ENCODE measurements around the gene DDI2. TPM values are rescaled to one million over a fixed set of nuclear protein-coding genes. Genes with fewer than 3 reads are reported as not detected.

DDI2 gene
- total RNA-seq, 2 experiments from 2014 or later: 23.5 to 40.8 TPM

- Histone ChIP-seq H3K4me2 (ENCODE audit: low read length) (peak overlapping the region; percentile 77), H3K4me3 (ENCODE audit: low read depth, low read length, poor library complexity, severe bottlenecking) (peak overlapping the region; percentile 51), H3K36me3 (ENCODE audit: insufficient read depth, low read length) (peaks cover 49% of the 10 kb centered on the region), H3K4me1 (ENCODE audit: insufficient read depth, low read length, poor library complexity, severe bottlenecking) (peaks cover 39% of the 10 kb centered on the region), H3K27ac (ENCODE audit: low read depth, low read length, poor library complexity, severe bottlenecking) (peak overlapping the region; percentile 94), H2AFZ (ENCODE audit: low read length) (peak overlapping the region; percentile 32; the same call in 1 of the 2 replicates), H3K79me2 (ENCODE audit: insufficient read depth, low read depth, low read length) (no peaks in the 10 kb centered on the region), H3K9me3 (ENCODE audit: low read length) (no peaks in the 10 kb centered on the region), H4K20me1 (ENCODE audit: insufficient read depth, low read length) (no peaks in the 10 kb centered on the region), H3K9me2 (ENCODE audit: insufficient read depth, low read length) (no peaks in the 10 kb centered on the region)
- TF ChIP-seq EZH2phosphoT487 (IDR thresholded peaks at IDR 0.05; ENCODE audit: borderline replicate concordance, low read depth, low read length) (no peak), CTCF (conservative IDR thresholded peaks at IDR 0.05; ENCODE audit: low read length) (no peak)
- no TSS peak for BruUV-seq (replicated peaks)
- POLR2A ChIA-PET: interaction anchor here (0.6 to 2.0 kb wide), 5 partner anchors 8 to 263 kb away, joined by 3 to 11 read pairs (median 4); no protein-coding TSS in a partner anchor
- no peak for DNase-seq (ENCODE audit: low spot score)
- intact Hi-C loops (cut with micrococcal nuclease; ENCODE audit: unreplicated experiment): loop anchor here (1.0 kb wide), 1 partner anchor 47 kb away; no protein-coding TSS in a partner anchor
- CTCF ChIA-PET (ENCODE audit: unreplicated experiment): no interaction called here
These were observed 46.4 kb upstream of the DDI2 start for GRCh38 chr1:15570861-15571260.

- BruUV-seq (replicated peaks): no TSS peak
- Histone ChIP-seq H3K36me3 (ENCODE audit: insufficient read depth, low read length) (peaks cover 45% of the 10 kb centered on the region), H3K27ac (ENCODE audit: low read depth, low read length, poor library complexity, severe bottlenecking) (peak overlapping the region; percentile 94), H2AFZ (ENCODE audit: low read length) (peak overlapping the region; percentile 32; the same call in 1 of the 2 replicates), H3K4me1 (ENCODE audit: insufficient read depth, low read length, poor library complexity, severe bottlenecking) (peaks cover 39% of the 10 kb centered on the region), H3K9me3 (ENCODE audit: low read length) (no peaks in the 10 kb centered on the region), H4K20me1 (ENCODE audit: insufficient read depth, low read length) (no peaks in the 10 kb centered on the region), H3K9me2 (ENCODE audit: insufficient read depth, low read length) (no peaks in the 10 kb centered on the region), H3K79me2 (ENCODE audit: insufficient read depth, low read depth, low read length) (no peaks in the 10 kb centered on the region), H3K4me3 (ENCODE audit: low read depth, low read length, poor library complexity, severe bottlenecking) (peak overlapping the region; percentile 51), H3K4me2 (ENCODE audit: low read length) (peak overlapping the region; percentile 77)
- CTCF ChIA-PET (ENCODE audit: unreplicated experiment): no interaction called here
- TF ChIP-seq CTCF (conservative IDR thresholded peaks at IDR 0.05; ENCODE audit: low read length): no peak
- no peak for TF ChIP-seq EZH2phosphoT487 (IDR thresholded peaks at IDR 0.05; ENCODE audit: borderline replicate concordance, low read depth, low read length)
- intact Hi-C loops (cut with micrococcal nuclease; ENCODE audit: unreplicated experiment): loop anchor here (1.0 kb wide), 1 partner anchor 47 kb away; no protein-coding TSS in a partner anchor
- POLR2A ChIA-PET: interaction anchor here (0.6 to 2.0 kb wide), 7 partner anchors 10 to 878 kb away, joined by 3 to 11 read pairs (median 5); no protein-coding TSS in a partner anchor
- peak; percentile 55 for DNase-seq (ENCODE audit: low spot score)
These were observed 46.0 kb upstream of the DDI2 start for GRCh38 chr1:15571266-15571665.

- Histone ChIP-seq H3K9me2 (ENCODE audit: insufficient read depth, low read length) (no peaks in the 10 kb centered on the region), H4K20me1 (ENCODE audit: insufficient read depth, low read length) (no peaks in the 10 kb centered on the region), H2AFZ (ENCODE audit: low read length) (no peak overlapping the region), H3K9me3 (ENCODE audit: low read length) (no peaks in the 10 kb centered on the region), H3K27ac (ENCODE audit: low read depth, low read length, poor library complexity, severe bottlenecking) (peak overlapping the region; percentile 25), H3K36me3 (ENCODE audit: insufficient read depth, low read length) (peaks cover 23% of the 10 kb centered on the region), H3K4me1 (ENCODE audit: insufficient read depth, low read length, poor library complexity, severe bottlenecking) (peaks cover 44% of the 10 kb centered on the region), H3K79me2 (ENCODE audit: insufficient read depth, low read depth, low read length) (no peaks in the 10 kb centered on the region), H3K4me3 (ENCODE audit: low read depth, low read length, poor library complexity, severe bottlenecking) (no peak overlapping the region), H3K4me2 (ENCODE audit: low read length) (peak overlapping the region; percentile 77; the same call in 1 of the 2 replicates)
- no peak for DNase-seq (ENCODE audit: low spot score)
- no TSS peak for BruUV-seq (replicated peaks)
- ChIA-PET POLR2A (interaction anchor here (0.7 to 0.9 kb wide), 2 partner anchors 15 to 26 kb away, joined by 3 read pairs; no protein-coding TSS in a partner anchor), CTCF (ENCODE audit: unreplicated experiment) (no interaction called here)
- TF ChIP-seq EZH2phosphoT487 (IDR thresholded peaks at IDR 0.05; ENCODE audit: borderline replicate concordance, low read depth, low read length): no peak
- no peak for TF ChIP-seq CTCF (conservative IDR thresholded peaks at IDR 0.05; ENCODE audit: low read length)
- intact Hi-C loops (cut with micrococcal nuclease; ENCODE audit: unreplicated experiment): no loop called here
These were observed 43.8 kb upstream of the DDI2 start for GRCh38 chr1:15573477-15573876.
